ENCODE data around the gene SREBF2. TPM values are rescaled to one million over a fixed set of nuclear protein-coding genes. Genes with fewer than 3 reads are reported as not detected.
A peak's percentile ranks its signal among the peaks of the same experiment; 100 is the strongest.

SREBF2 gene
- total and polyA plus RNA-seq, 9 of the 15 experiments (the other 6 are each of a cell fraction or from before 2014, with no cell fraction given): 1.1 to 84.2 (median 26.9) TPM

DNA sequence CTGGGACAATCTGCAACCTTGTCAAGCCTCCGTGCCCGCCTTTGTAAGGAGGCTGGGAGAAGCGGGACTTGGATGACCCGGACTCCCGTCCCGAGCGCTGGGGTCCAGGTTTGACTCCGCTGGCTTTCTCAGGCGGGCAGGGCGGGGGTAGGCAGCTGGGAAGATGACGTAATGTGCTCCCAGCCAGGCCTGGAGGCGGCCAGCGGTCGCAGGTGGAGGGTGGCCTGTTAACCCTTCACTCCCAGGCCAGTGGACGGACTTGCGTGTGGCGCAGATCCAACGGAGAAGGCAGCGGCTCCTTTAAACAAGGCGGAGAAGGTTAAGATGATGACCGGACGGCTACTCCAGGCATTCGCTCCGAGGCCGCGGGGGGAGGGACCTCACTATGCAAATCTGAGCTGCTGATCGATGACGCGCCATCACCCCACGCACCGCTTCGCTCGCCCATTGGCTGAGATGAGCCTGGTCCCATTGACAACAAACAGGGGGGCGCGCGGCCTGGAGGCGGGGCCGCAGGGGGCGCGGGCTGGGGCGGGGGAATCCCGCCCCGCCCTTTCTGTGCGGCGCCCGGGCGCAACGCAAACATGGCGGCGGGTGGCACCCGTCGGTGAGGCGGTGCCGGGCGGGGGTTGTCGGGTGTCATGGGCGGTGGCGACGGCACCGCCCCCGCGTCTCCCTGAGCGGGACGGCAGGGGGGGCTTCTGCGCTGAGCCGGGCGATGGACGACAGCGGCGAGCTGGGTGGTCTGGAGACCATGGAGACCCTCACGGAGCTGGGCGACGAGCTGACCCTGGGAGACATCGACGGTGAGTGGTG, at the start of gene SREBF2 (continued):
- TF ChIP-seq, protein P1, sequence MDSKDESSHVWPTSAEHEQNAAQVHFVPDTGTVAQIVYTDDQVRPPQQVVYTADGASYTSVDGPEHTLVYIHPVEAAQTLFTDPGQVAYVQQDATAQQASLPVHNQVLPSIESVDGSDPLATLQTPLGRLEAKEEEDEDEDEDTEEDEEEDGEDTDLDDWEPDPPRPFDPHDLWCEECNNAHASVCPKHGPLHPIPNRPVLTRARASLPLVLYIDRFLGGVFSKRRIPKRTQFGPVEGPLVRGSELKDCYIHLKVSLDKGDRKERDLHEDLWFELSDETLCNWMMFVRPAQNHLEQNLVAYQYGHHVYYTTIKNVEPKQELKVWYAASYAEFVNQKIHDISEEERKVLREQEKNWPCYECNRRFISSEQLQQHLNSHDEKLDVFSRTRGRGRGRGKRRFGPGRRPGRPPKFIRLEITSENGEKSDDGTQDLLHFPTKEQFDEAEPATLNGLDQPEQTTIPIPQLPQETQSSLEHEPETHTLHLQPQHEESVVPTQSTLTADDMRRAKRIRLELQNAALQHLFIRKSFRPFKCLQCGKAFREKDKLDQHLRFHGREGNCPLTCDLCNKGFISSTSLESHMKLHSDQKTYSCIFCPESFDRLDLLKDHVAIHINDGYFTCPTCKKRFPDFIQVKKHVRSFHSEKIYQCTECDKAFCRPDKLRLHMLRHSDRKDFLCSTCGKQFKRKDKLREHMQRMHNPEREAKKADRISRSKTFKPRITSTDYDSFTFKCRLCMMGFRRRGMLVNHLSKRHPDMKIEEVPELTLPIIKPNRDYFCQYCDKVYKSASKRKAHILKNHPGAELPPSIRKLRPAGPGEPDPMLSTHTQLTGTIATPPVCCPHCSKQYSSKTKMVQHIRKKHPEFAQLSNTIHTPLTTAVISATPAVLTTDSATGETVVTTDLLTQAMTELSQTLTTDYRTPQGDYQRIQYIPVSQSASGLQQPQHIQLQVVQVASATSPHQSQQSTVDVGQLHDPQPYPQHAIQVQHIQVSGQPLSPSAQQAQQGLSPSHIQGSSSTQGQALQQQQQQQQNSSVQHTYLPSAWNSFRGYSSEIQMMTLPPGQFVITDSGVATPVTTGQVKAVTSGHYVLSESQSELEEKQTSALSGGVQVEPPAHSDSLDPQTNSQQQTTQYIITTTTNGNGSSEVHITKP (IDR thresholded peaks at IDR 0.05; ENCODE audit: partially characterized antibody): no peak
- TF ChIP-seq C11orf30 (IDR thresholded peaks at IDR 0.05; ENCODE audit: low read depth): no peak
- peak; percentile 65 for TF ChIP-seq CXXC5 (CRISPR knock-in tag; IDR thresholded peaks at IDR 0.05)
- no peak for TF ChIP-seq ZNF764 (CRISPR knock-in tag; IDR thresholded peaks at IDR 0.05; ENCODE audit: low read depth)
- TF ChIP-seq JUN (IDR thresholded peaks at IDR 0.05; ENCODE audit: borderline replicate concordance, low read depth, low read length): peak; percentile 86
- 0 out of 2 replicates have a peak, but pooled peaks have one; percentile 67 for TF ChIP-seq JUN (CRISPR knock-in tag; IDR thresholded peaks at IDR 0.05; ENCODE audit: borderline replicate concordance)
- TF ChIP-seq L3MBTL2 (IDR thresholded peaks at IDR 0.05): no peak; the same call in 1 of the 2 replicates
- TF ChIP-seq FOXJ2 (tag; IDR thresholded peaks at IDR 0.05): peak; percentile 38; the same call in 1 of the 2 replicates
- peak; percentile 95 for TF ChIP-seq TOE1 (IDR thresholded peaks at IDR 0.05; ENCODE audit: borderline replicate concordance)
- TF ChIP-seq TOE1 (CRISPR knock-in tag; IDR thresholded peaks at IDR 0.05; ENCODE audit: borderline replicate concordance, low read depth): no peak
- peak; percentile 31 for TF ChIP-seq RBM25 (IDR thresholded peaks at IDR 0.05; ENCODE audit: low read depth, low read length, severe bottlenecking)
- TF ChIP-seq, protein P2, sequence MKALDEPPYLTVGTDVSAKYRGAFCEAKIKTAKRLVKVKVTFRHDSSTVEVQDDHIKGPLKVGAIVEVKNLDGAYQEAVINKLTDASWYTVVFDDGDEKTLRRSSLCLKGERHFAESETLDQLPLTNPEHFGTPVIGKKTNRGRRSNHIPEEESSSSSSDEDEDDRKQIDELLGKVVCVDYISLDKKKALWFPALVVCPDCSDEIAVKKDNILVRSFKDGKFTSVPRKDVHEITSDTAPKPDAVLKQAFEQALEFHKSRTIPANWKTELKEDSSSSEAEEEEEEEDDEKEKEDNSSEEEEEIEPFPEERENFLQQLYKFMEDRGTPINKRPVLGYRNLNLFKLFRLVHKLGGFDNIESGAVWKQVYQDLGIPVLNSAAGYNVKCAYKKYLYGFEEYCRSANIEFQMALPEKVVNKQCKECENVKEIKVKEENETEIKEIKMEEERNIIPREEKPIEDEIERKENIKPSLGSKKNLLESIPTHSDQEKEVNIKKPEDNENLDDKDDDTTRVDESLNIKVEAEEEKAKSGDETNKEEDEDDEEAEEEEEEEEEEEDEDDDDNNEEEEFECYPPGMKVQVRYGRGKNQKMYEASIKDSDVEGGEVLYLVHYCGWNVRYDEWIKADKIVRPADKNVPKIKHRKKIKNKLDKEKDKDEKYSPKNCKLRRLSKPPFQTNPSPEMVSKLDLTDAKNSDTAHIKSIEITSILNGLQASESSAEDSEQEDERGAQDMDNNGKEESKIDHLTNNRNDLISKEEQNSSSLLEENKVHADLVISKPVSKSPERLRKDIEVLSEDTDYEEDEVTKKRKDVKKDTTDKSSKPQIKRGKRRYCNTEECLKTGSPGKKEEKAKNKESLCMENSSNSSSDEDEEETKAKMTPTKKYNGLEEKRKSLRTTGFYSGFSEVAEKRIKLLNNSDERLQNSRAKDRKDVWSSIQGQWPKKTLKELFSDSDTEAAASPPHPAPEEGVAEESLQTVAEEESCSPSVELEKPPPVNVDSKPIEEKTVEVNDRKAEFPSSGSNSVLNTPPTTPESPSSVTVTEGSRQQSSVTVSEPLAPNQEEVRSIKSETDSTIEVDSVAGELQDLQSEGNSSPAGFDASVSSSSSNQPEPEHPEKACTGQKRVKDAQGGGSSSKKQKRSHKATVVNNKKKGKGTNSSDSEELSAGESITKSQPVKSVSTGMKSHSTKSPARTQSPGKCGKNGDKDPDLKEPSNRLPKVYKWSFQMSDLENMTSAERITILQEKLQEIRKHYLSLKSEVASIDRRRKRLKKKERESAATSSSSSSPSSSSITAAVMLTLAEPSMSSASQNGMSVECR (CRISPR knock-in tag; IDR thresholded peaks at IDR 0.05): 0 out of 2 replicates have a peak, but pooled peaks have one; percentile 7
- no peak for TF ChIP-seq SLC30A9 (CRISPR knock-in tag; IDR thresholded peaks at IDR 0.05)
- TF ChIP-seq KLF16 (IDR thresholded peaks at IDR 0.05): peak; percentile 62; the same call in 1 of the 2 replicates
- TF ChIP-seq ZNF79 (CRISPR knock-in tag; IDR thresholded peaks at IDR 0.05; ENCODE audit: low read depth): no peak
- TF ChIP-seq, protein P3, sequence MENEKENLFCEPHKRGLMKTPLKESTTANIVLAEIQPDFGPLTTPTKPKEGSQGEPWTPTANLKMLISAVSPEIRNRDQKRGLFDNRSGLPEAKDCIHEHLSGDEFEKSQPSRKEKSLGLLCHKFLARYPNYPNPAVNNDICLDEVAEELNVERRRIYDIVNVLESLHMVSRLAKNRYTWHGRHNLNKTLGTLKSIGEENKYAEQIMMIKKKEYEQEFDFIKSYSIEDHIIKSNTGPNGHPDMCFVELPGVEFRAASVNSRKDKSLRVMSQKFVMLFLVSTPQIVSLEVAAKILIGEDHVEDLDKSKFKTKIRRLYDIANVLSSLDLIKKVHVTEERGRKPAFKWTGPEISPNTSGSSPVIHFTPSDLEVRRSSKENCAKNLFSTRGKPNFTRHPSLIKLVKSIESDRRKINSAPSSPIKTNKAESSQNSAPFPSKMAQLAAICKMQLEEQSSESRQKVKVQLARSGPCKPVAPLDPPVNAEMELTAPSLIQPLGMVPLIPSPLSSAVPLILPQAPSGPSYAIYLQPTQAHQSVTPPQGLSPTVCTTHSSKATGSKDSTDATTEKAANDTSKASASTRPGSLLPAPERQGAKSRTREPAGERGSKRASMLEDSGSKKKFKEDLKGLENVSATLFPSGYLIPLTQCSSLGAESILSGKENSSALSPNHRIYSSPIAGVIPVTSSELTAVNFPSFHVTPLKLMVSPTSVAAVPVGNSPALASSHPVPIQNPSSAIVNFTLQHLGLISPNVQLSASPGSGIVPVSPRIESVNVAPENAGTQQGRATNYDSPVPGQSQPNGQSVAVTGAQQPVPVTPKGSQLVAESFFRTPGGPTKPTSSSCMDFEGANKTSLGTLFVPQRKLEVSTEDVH (IDR thresholded peaks at IDR 0.05; ENCODE audit: low read depth, partially characterized antibody): peak; percentile 65
